Smooth muscle cell (in vitro differentiated cells): Measurements from ENCODE around the gene LAMA3. TPM values are rescaled to one million over a fixed set of nuclear protein-coding genes. Genes with fewer than 3 reads are reported as not detected.

Source experiments
- DNase-seq: peaks from one replicate; lab custom pipeline; 2025; ENCODE audit not compliant: unreplicated experiment; lab: John Stamatoyannopoulos, UW
- H2AFZ ChIP-seq: fragments of 200-600 bp; sonication (generic); 2 replicates; pipeline ENCODE4 v1.6.0; 2016; ENCODE audit warnings: antibody characterized with exemption, low read depth, mild to moderate bottlenecking
- H3F3A ChIP-seq: fragments of 200-600 bp; sonication (generic); 2 replicates; pipeline ENCODE4 v1.6.0; 2017; ENCODE audit warnings: antibody characterized with exemption, low read depth
- H3K27ac ChIP-seq: fragments of 200-600 bp; sonication (generic); 2 replicates; pipeline ENCODE4 v1.5.1; 2016; ENCODE audit warnings: low read depth, mild to moderate bottlenecking
- H3K27me3 ChIP-seq: fragments of 200-600 bp; sonication (generic); 2 replicates; pipeline ENCODE4 v1.6.1; 2016; ENCODE audit warnings: low read depth, mild to moderate bottlenecking
- H3K36me3 ChIP-seq: fragments of 200-600 bp; sonication (generic); 2 replicates; pipeline ENCODE4 v1.5.1; 2016; ENCODE audit warnings: low read depth
- H3K4me1 ChIP-seq: fragments of 200-600 bp; sonication (generic); 2 replicates; pipeline ENCODE4 v1.5.1; 2016; ENCODE audit warnings: low read depth
- H3K4me2 ChIP-seq: fragments of 200-600 bp; sonication (generic); 2 replicates; pipeline ENCODE4 v1.6.0; 2016; ENCODE audit warnings: mild to moderate bottlenecking
- H3K4me3 ChIP-seq: fragments of 200-600 bp; sonication (generic); 2 replicates; pipeline ENCODE4 v1.5.1; 2016; ENCODE audit warnings: mild to moderate bottlenecking
- H3K79me2 ChIP-seq: fragments of 200-600 bp; sonication (generic); 2 replicates; pipeline ENCODE4 v1.6.0; 2016; ENCODE audit warnings: low read depth, mild to moderate bottlenecking
- H3K9ac ChIP-seq: fragments of 200-600 bp; sonication (generic); 2 replicates; pipeline ENCODE4 v1.6.0; 2016; ENCODE audit warnings: low read depth
- H3K9me3 ChIP-seq: fragments of 200-600 bp; sonication (generic); replicated peaks from 2 replicates; pipeline ENCODE4 v1.5.1; 2016; ENCODE audit warnings: low read depth
- H4K20me1 ChIP-seq: fragments of 200-600 bp; sonication (generic); 2 replicates; pipeline ENCODE4 v1.6.0; 2016; ENCODE audit warnings: low read depth
- WGBS: methylation state at CpG from one replicate; pipeline ENCODE4 v1.1.7; 2016; ENCODE audit warnings: low lambda C conversion rate; 5-methylcytosine and 5-hydroxymethylcytosine counted together
- polyA plus RNA-seq: library from polyadenylated mRNA; unstranded; fragments of >200 nt; fragmentation: Nextera tagmentation; extraction: Ambion mirVana; gene quantifications from 2 replicates; pipeline ENCODE4 v1.2.1, GENCODE V29; 2016
- total RNA-seq: library from RNA; depleted of rRNA; stranded (reverse); fragments of >200 nt; gene quantifications from 2 replicates; pipeline ENCODE4 v1.2.3, GENCODE V29; 2014
- TF ChIP-seq, protein P1 (sequence below): fragments of 200-600 bp; sonication (generic); IDR thresholded peaks from 2 replicates; pipeline ENCODE4 v1.5.1; 2017; ENCODE audit warnings: borderline replicate concordance, mild to moderate bottlenecking, antibody characterized with exemption; ENCODE audit not compliant: insufficient read depth, poor library complexity, severe bottlenecking

Gene LAMA3
- total and polyA plus RNA-seq, 2 experiments from 2014 or later, result 7.8 to 23.1 TPM

DNA sequence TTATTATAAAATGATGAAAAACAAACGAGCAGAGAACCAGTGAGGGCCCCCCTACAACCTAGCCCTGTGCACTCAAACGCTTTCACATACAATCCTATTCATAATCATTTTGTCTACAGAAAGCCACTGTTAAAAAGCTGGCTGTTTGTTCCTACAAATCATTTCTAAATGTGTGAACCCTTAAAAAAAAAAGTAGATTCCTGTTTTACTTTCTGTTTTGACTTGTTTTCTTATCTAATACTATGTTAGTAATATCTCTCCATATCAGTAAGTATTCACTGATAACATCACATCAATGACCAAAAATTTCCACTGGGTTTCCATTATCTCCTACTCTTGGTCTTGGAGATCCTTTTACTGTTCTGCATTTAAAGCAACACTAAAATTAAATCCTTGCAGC lies 196.5 kb downstream of the LAMA3 start:
- WGBS, result 84% methylated on average over 2 of the region's 2 CpGs
- no peaks in the 10 kb centered on the region for H4K20me1 ChIP-seq
- H2AFZ ChIP-seq, result no peak overlapping the region
- no peak overlapping the region for H3K4me3 ChIP-seq
- H3K4me2 ChIP-seq, result no peak overlapping the region
- no peak for DNase-seq
- no peak overlapping the region for H3K27ac ChIP-seq
- no peak overlapping the region for H3K9ac ChIP-seq
- no peaks in the 10 kb centered on the region for H3K36me3 ChIP-seq
- H3K9me3 ChIP-seq, result no peaks in the 10 kb centered on the region
- peaks cover 8% of the 10 kb centered on the region for H3K4me1 ChIP-seq
- H3F3A ChIP-seq, result peaks cover 2% of the 10 kb centered on the region
- H3K79me2 ChIP-seq, result no peaks in the 10 kb centered on the region
- H3K27me3 ChIP-seq, result no peaks in the 10 kb centered on the region
- TF ChIP-seq, protein P1, sequence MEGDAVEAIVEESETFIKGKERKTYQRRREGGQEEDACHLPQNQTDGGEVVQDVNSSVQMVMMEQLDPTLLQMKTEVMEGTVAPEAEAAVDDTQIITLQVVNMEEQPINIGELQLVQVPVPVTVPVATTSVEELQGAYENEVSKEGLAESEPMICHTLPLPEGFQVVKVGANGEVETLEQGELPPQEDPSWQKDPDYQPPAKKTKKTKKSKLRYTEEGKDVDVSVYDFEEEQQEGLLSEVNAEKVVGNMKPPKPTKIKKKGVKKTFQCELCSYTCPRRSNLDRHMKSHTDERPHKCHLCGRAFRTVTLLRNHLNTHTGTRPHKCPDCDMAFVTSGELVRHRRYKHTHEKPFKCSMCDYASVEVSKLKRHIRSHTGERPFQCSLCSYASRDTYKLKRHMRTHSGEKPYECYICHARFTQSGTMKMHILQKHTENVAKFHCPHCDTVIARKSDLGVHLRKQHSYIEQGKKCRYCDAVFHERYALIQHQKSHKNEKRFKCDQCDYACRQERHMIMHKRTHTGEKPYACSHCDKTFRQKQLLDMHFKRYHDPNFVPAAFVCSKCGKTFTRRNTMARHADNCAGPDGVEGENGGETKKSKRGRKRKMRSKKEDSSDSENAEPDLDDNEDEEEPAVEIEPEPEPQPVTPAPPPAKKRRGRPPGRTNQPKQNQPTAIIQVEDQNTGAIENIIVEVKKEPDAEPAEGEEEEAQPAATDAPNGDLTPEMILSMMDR, result no peak

DNA sequence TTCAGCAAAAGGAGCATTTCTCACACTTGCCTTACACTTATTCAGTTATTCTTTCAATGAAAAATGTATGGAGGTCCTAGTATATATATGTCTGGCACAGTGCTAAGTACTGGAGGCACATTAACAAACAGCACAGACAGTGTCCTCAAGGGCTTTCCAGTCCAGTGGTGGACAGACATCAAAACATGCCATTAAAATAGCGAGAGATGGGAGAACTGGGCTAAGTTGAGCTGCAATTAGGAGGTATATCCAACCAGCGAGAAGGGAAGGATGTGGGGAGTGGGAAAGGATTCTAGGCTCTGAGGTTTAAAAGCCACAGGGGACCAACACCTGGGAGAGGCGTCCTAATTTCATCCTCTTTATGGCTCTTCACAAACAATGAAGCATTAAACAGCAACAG lies 197.8 kb downstream of the LAMA3 start:
- 88% methylated on average over 3 of the region's 3 CpGs for WGBS
- no peaks in the 10 kb centered on the region for H3K36me3 ChIP-seq
- no peak overlapping the region for H3K4me3 ChIP-seq
- H3K27ac ChIP-seq, result no peak overlapping the region
- no peaks in the 10 kb centered on the region for H3K27me3 ChIP-seq
- DNase-seq, result no peak
- H2AFZ ChIP-seq, result no peak overlapping the region
- peaks cover 8% of the 10 kb centered on the region for H3K4me1 ChIP-seq
- TF ChIP-seq, protein P1, result no peak
- H3K9ac ChIP-seq, result no peak overlapping the region
- H3K79me2 ChIP-seq, result no peaks in the 10 kb centered on the region
- H3K9me3 ChIP-seq, result no peaks in the 10 kb centered on the region
- H4K20me1 ChIP-seq, result no peaks in the 10 kb centered on the region
- H3K4me2 ChIP-seq, result no peak overlapping the region
- peaks cover 2% of the 10 kb centered on the region for H3F3A ChIP-seq

GRCh38 chr18:23887493-23887892 lies 198.2 kb downstream of the LAMA3 start:
- Histone ChIP-seq H4K20me1 (no peaks in the 10 kb centered on the region), H3K79me2 (no peaks in the 10 kb centered on the region), H3K9ac (no peak overlapping the region), H3K4me3 (no peak overlapping the region), H3K36me3 (no peaks in the 10 kb centered on the region), H3K4me1 (peaks cover 8% of the 10 kb centered on the region), H3K27me3 (no peaks in the 10 kb centered on the region), H3F3A (peaks cover 2% of the 10 kb centered on the region), H2AFZ (no peak overlapping the region), H3K27ac (no peak overlapping the region), H3K4me2 (no peak overlapping the region), H3K9me3 (no peaks in the 10 kb centered on the region)
- TF ChIP-seq, protein P1, result no peak
- DNase-seq, result no peak
- WGBS, result 83% methylated on average over 2 of the region's 2 CpGs

- whole genome bisulfite sequencing, result 90% methylated on average over 1 of the region's 1 CpG
- Histone ChIP-seq H3K4me3 (no peak overlapping the region), H4K20me1 (no peaks in the 10 kb centered on the region), H3K27ac (no peak overlapping the region), H3K9me3 (no peaks in the 10 kb centered on the region), H3K9ac (no peak overlapping the region), H3K27me3 (no peaks in the 10 kb centered on the region), H3K36me3 (no peaks in the 10 kb centered on the region), H3K4me2 (no peak overlapping the region), H3F3A (peaks cover 2% of the 10 kb centered on the region), H3K4me1 (peaks cover 8% of the 10 kb centered on the region), H3K79me2 (no peaks in the 10 kb centered on the region), H2AFZ (no peak overlapping the region)
- no peak for DNase-seq
- TF ChIP-seq, protein P1, result no peak
These were observed 199.6 kb downstream of the LAMA3 start for GRCh38 chr18:23888881-23889280.
